HepG2 (cell line): ENCODE data around the gene TLCD3A.

Experiments
- CTCF ChIP-seq: sonication (generic); formaldehyde crosslinking; IDR thresholded peaks from 2 replicates; pipeline ENCODE4 v1.5.0; 2020; ENCODE audit warnings: mild to moderate bottlenecking, missing genetic modification reagents, moderate library complexity
- TSC22D2 ChIP-seq: sonication (generic); formaldehyde crosslinking; IDR thresholded peaks from 2 replicates; pipeline ENCODE4 v1.5.1; 2020; ENCODE audit warnings: missing genetic modification reagents, mild to moderate bottlenecking, borderline replicate concordance

GRCh38 chr17:773016-773415 is 40.6 kb downstream of the TLCD3A start:
- TF ChIP-seq CTCF (no peak), TSC22D2 (CRISPR knock-in tag) (no peak)
